GM21825 (cell line): ENCODE results near the gene MATN4.
"Not testable (repeated sequence)": the region's sequence is repeated elsewhere in the genome, so short reads cannot be mapped to it uniquely, and the experiment has no call there.

ENCODE experiments used
- ATAC-seq: cut with Tn5 transposase; IDR thresholded peaks from one replicate; pipeline ENCODE4 v1.9.1; 2021; ENCODE audit warnings: mild to moderate bottlenecking, moderate library complexity; ENCODE audit not compliant: unreplicated experiment

Gene MATN4, protein sequence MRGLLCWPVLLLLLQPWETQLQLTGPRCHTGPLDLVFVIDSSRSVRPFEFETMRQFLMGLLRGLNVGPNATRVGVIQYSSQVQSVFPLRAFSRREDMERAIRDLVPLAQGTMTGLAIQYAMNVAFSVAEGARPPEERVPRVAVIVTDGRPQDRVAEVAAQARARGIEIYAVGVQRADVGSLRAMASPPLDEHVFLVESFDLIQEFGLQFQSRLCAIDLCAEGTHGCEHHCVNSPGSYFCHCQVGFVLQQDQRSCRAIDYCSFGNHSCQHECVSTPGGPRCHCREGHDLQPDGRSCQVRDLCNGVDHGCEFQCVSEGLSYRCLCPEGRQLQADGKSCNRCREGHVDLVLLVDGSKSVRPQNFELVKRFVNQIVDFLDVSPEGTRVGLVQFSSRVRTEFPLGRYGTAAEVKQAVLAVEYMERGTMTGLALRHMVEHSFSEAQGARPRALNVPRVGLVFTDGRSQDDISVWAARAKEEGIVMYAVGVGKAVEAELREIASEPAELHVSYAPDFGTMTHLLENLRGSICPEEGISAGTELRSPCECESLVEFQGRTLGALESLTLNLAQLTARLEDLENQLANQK

DNA sequence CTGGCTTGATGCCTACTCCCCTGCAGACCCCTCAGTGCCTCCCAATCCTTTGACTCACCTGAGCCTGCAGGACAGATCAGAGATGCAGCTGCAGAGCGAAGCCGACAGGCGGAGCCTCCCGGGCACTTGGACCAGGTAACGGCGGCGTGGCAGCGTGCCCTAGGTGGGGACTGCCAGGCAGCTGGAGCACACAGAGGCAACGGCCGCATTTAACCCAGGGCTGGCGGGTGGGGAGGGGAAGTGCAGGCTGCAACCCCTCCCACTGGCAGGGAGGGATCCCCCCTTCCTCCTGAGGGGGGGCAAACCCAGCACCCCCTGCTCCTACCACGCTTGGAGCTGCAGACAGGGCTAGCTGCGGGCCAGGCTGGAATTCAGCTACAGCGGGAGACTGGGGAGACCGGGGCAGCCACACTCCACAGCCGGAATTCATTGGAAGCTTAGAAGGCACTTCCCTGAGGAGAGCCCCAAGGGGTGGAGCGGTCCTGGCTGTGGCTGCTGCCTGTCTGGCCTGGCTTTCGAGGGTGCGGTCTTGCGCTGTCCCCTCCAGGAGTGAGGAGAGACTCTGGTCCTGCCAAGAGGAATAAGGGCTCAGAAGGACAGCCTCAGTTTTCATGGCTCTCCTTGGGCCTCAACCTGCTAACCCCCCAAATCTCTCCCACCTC lies at the start of gene MATN4:
Gene MATN4 (minus strand): TSS at position 183 of the 662 bp plus-strand sequence. CDS start 2,717 bp downstream, outside the sequence.
- no peak for ATAC-seq

DNA sequence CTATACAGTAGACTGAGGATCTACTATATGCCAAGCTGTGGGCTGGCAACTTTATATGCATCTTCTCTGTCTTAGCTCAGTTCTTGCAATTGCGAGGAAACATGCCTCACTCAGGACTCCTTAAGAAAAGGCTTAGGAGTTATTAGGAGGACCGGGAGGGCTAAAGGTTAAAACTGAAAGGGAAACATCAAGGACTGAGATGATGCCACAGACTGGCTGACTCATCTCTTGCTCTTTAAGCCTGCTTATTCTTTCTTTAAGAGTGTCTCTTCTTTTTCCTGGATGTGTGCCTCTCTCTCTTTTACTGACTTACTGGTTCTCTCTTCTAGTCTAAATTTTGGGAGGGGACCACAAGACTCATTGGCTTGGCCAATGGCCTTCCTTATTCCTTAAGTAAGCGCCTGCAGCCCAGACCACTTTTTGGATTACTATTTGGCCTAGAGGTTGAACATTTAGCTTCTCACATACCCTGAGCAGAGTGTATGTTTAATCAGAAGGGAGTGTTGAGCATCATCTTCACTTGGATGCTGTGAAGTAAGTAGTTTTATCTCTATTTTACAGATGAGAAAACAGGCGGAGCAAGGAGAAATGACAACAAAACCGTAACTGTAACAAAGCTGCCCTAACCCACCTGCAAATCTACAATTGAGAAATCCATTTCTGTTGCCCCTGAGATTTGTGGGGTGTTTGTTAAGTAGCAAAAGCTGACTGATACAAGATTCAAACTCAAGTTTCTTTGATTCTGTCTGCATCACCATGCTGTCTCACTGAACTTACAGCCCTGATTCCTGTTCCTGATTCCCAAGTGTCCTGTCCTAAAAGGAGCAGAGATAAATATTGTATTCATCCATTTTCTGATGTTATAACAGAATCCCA lies 47.3 kb upstream of the MATN4 start:
- no peak for ATAC-seq

DNA sequence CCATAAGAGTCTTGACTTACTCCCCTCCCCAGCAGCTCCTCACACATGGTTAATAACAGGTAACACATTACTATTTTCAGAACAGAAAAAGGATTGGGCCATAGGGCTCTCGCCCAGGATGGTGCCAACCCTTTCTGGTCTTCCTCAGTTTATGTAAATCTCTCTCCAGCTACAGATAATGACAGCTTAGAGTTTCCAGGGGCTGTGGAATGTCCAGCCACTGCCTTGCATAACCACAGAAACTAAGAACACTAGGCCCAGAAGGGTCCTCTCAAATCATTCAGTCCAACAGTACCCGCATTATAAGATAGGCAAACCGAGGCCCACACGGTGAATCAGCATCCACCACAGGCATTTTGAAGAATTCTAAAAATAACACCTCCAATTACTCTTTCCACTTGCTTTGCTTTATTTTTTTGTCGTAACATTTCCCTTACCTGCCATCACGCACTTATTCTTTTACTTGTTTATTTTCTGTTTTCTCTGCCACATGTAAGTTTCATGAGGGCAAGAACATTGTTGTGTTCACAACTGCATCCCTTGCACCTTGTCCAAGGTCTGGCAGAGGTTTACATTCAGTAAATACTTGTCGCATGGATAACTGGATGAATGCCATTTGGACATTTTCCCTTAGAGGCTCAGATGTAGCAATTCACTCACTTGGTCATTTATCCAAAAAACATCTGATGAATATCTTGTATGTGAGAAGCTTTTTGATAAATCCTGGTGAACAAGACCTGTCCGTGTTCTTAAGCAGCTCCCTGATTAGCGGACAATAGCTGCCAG lies 46.5 kb upstream of the MATN4 start:
- no peak for ATAC-seq

DNA sequence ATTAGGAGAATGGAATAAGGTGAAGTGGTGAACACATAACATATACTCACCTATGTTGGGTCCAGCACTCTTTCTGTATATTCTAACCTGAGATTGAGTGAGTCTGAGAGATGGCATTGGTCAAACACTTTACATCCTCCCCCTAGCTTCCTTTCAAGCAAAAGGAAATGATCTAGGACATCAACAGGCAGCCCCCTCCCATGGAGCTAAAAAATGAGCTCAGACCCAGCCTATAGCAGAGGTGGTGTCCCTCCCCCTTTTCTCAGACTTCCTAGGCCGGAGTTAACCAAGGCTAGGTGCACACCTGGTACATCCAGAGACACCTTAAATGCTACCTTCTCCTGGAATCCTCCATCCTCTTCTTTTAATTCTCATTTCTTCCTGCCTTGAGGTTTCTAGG lies 45.6 kb upstream of the MATN4 start:
- no peak for ATAC-seq

GRCh38 chr20:45352729-45353128 lies 44.6 kb upstream of the MATN4 start:
- ATAC-seq: no peak

GRCh38 chr20:45350795-45351194 lies 42.7 kb upstream of the MATN4 start:
- ATAC-seq: not testable (repeated sequence)

- no peak for ATAC-seq
These were observed 42.1 kb upstream of the MATN4 start for GRCh38 chr20:45350217-45350616.

- ATAC-seq: no peak
These were observed 40.1 kb upstream of the MATN4 start, which contains the start of gene SDC4 for GRCh38 chr20:45347936-45348778. SDC4 (minus strand) TSS chr20:45348424; CDS start chr20:45348384, 40 bp downstream.

DNA sequence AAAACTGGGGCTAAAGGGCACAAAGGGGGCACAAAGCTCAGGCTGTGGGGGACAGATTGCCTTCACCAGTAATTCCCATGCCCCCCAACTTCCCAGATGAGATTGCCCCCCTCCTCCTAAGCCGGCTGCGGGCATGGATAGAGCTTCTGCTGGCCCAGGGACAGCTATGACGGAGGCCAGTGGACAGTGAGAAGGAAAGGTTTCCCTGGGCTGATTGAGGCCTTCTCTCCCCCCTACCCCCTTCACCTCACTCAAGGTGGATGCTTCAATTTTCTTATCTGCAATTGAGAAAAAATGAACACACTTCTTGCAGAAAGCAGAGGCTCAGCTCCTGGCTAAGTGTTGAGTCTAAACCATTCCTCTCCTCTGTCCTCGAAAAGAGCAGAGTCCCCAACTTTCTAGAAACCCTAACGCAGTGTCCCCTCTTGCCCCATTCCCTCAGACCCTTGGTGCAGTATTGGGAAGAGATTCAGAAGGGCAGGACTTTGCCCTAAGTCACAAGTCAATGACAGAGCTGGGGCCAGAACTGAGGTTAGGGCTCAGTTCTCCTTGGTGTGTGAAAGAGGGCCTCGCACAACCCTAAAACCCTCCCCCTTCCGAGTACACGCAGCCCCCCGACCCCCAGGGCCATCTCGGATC lies 39.3 kb upstream of the MATN4 start:
- no peak for ATAC-seq

- ATAC-seq: no peak
These were observed 38.8 kb upstream of the MATN4 start for GRCh38 chr20:45346851-45347250.

GRCh38 chr20:45346291-45346718 lies 38.2 kb upstream of the MATN4 start:
- no peak for ATAC-seq

DNA sequence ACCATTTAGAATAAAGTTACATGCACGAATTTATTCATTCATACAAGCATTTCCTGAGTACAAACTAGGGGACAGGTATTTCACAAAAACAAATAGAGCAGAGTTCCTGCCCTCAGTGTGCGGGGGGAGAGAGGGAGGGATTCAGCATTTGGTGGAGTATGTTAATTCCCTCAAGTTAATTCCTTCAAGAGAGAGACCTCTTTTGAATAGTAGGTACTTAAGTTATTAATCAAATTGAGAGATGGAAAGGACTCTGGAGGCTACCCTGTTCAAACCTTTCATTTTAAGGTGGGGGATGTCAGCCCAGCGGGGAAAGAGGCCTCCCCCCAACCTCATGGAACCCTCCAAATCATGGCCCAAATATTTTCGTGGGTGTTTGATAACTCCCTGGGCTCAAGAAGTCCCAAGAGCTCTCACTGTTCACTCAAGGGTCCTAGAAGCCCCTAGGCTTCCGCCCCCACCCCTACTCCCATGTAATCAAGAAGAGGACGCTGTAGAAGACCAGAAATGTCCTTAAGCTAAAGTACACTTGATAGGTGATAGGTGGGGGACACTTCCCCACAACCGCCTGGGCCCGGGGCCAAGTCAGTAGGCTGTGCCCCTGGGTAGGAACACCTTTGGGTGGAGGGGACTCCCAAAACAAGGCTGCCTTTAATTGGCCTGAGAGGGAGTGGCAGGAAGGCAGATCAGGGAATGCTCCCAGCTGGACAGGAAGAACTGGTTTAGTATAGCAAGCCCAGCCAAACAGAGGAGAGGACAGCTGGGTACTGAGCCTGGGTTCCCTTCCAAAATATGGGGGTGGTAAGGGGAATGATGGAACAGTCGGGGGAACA lies 37.2 kb upstream of the MATN4 start:
- ATAC-seq: no peak

- ATAC-seq: no peak
These were observed 36.2 kb upstream of the MATN4 start for GRCh38 chr20:45344168-45344860.

DNA sequence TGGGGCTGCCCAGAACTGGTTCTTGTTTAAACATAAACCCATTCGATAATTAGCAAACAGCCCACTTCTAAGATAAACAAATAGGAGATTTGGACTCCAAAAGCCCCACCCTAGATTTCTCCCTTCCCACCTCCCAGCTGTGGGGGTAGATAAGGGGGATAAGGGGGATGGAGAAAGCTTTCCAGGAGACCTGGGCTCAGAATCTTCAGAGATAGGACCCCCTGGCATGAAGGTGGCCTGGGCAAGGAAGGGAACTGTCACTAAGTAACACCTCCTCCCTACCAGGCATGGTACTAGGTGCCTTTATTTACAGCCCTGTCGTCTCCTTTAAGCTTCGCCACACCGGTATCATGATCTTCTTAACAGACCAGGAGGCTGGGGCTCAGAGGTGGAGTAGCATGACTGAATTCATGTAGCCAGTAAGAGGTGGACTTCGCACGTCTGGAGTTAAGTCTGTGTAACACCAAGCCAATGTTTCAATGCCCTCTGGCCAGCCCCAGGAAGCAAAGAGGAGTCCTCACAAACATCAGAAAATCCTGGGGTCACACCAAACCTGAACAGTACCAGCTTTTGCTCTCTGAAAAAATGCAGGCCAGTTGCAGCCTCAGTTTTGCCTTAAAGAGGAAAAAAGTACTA lies 35.6 kb upstream of the MATN4 start:
- ATAC-seq: no peak

- no peak for ATAC-seq
These were observed 34.9 kb upstream of the MATN4 start for GRCh38 chr20:45342855-45343531.
